GM12892 (cell line): Measurements from ENCODE around the gene GIPC3.

Source experiments
- DNase-seq: peaks from one replicate; pipeline ENCODE4 v3.0.0; 2011; ENCODE audit not compliant: insufficient read length
- FAIRE-seq: peaks from 2 replicates; lab custom pipeline; 2011; peaks lifted over from hg19 to GRCh38; lab: Jason Lieb, UNC
- POLR2A ChIP-seq: IDR thresholded peaks from 2 replicates; pipeline ENCODE4 v1.6.1; 2011; ENCODE audit warnings: low read depth, low read length, control low read depth
- POLR2AphosphoS5 ChIP-seq: IDR thresholded peaks from 2 replicates; pipeline ENCODE4 v1.6.1; 2011; ENCODE audit warnings: low read depth, low read length, control low read depth
- TAF1 ChIP-seq: IDR thresholded peaks from 2 replicates; pipeline ENCODE4 v1.6.1; 2011; ENCODE audit warnings: low read depth, mild to moderate bottlenecking, control low read depth, low read length, borderline replicate concordance

Gene GIPC3

DNA sequence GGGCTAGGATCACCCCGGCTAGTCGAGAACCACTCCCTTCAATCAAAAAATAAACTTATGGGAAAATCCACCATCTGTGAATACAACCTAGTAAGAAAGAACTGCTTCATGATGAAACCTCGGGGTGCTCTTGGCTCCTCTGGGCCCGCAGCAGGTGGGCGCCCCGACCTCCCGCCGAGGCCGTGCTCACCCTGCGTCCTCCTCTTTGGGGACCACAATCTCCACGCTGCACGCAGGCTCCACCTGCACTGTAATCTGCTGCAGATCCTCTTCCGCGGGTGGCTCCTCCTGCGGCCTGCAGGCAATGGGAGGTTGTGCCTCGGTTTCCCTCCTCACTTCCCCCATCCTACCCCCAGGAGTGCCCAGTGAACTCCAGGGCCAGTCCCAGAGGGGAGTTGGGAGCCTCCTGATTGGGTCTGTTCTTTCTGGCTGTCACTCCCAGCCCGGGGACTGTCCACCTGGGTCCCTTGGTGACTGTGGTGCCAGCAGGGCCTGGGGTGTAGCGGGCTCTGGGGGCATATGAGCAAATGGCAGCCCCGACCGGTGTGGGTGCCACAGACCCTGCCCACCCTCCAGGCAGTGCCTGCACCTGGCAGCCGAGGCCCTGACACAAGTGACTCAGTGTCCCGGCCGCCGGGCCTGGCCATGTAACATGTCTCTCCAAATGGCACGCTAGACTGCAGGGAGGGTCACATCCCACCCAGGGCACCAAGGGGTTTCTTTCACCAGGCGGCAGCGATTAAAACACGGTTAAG is 56.4 kb downstream of the GIPC3 start:
- TF ChIP-seq POLR2AphosphoS5: no peak
- no peak for TF ChIP-seq TAF1
- no peak for TF ChIP-seq POLR2A
- FAIRE-seq (no peak), DNase-seq (no peak)

DNA sequence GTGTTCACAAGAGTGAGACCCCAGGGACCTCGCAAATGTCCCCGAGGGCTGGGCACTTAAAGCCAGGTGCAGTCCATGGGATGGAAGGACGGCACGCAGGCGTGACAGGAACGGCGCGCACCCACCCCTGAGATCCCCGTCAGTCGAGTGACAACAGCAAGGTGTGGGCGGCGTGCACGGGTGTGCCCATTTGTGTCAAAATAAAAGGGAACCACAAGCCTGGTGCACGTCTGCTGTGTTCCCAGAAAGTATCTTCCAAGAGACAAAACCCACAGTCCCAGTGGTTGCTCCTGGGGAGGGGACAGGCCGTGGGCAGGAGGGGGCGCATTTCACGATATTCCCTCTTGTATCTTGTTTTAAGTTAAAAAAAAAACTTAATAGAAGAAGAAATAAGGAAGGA is 57.0 kb downstream of the GIPC3 start:
- TF ChIP-seq POLR2A: no peak
- DNase-seq: no peak
- no peak for FAIRE-seq
